ENCODE data around the gene SUCLA2.

DNA sequence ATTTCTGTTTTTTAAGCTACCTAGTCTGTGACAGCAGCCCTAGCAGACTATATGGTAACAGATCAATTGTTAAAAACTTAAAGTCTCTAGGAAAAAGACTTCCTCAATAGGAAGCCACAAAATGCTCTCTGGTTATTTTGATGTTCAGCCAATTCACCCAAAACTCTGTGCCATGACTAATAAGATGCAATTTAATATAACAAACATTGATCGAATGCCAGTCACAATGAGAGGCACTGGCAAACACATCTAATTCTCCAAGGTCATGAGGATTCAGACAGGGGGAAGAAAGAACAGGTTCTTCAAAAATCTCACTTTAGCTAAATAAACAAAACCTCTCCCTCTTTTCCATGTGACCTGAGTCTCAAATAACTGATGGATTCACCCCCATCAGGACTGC is 107.5 kb downstream of the SUCLA2 start:
- TF ChIP-seq, protein P1, sequence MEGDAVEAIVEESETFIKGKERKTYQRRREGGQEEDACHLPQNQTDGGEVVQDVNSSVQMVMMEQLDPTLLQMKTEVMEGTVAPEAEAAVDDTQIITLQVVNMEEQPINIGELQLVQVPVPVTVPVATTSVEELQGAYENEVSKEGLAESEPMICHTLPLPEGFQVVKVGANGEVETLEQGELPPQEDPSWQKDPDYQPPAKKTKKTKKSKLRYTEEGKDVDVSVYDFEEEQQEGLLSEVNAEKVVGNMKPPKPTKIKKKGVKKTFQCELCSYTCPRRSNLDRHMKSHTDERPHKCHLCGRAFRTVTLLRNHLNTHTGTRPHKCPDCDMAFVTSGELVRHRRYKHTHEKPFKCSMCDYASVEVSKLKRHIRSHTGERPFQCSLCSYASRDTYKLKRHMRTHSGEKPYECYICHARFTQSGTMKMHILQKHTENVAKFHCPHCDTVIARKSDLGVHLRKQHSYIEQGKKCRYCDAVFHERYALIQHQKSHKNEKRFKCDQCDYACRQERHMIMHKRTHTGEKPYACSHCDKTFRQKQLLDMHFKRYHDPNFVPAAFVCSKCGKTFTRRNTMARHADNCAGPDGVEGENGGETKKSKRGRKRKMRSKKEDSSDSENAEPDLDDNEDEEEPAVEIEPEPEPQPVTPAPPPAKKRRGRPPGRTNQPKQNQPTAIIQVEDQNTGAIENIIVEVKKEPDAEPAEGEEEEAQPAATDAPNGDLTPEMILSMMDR (IDR thresholded peaks at IDR 0.05), result no peak
- TF ChIP-seq POLR2AphosphoS5 (IDR thresholded peaks at IDR 0.05), result no peak
